HUES6 (cell line): ENCODE data around the gene MYO7B.

ENCODE experiments used
- H3K27ac ChIP-seq: 2 replicates; pipeline ENCODE4 v1.7.0; 2013; ENCODE audit warnings: low read depth, mild to moderate bottlenecking, low read length, inconsistent platforms
- H3K27me3 ChIP-seq: 2 replicates; pipeline ENCODE4 v1.6.1; 2013; ENCODE audit warnings: low read length; ENCODE audit not compliant: control insufficient read depth, insufficient read depth
- H3K36me3 ChIP-seq: 2 replicates; pipeline ENCODE4 v1.6.1; 2013; ENCODE audit warnings: low read length; ENCODE audit not compliant: control insufficient read depth, insufficient read depth
- H3K4me1 ChIP-seq: 2 replicates; pipeline ENCODE4 v1.6.1; 2013; ENCODE audit warnings: low read length; ENCODE audit not compliant: control insufficient read depth, insufficient read depth
- H3K4me3 ChIP-seq: 2 replicates; pipeline ENCODE4 v1.5.1; 2013; ENCODE audit warnings: low read depth, low read length
- H3K9ac ChIP-seq: one replicate; pipeline ENCODE4 v1.6.1; 2013; ENCODE audit warnings: mild to moderate bottlenecking, low read length
- H3K9me3 ChIP-seq: 2 replicates; pipeline ENCODE4 v1.6.1; 2013; ENCODE audit warnings: low read depth, low read length; ENCODE audit not compliant: control insufficient read depth, insufficient read depth

MYO7B gene

GRCh38 chr2:127558911-127559310 lies 23.4 kb downstream of the MYO7B start:
- no peak overlapping the region for H3K4me3 ChIP-seq
- H3K9me3 ChIP-seq: no peaks in the 10 kb centered on the region
- peaks cover 10% of the 10 kb centered on the region for H3K4me1 ChIP-seq
- no peaks in the 10 kb centered on the region for H3K27me3 ChIP-seq
- no peaks in the 10 kb centered on the region for H3K36me3 ChIP-seq
- no peak overlapping the region for H3K9ac ChIP-seq
- no peak overlapping the region for H3K27ac ChIP-seq

- Histone ChIP-seq H3K9ac (no peak overlapping the region), H3K27me3 (no peaks in the 10 kb centered on the region), H3K36me3 (no peaks in the 10 kb centered on the region), H3K4me1 (peaks cover 10% of the 10 kb centered on the region), H3K27ac (no peak overlapping the region), H3K4me3 (no peak overlapping the region), H3K9me3 (no peaks in the 10 kb centered on the region)
These were observed 24.0 kb downstream of the MYO7B start for GRCh38 chr2:127559454-127559853.

- peaks cover 10% of the 10 kb centered on the region for H3K4me1 ChIP-seq
- no peaks in the 10 kb centered on the region for H3K9me3 ChIP-seq
- H3K9ac ChIP-seq: no peak overlapping the region
- H3K4me3 ChIP-seq: no peak overlapping the region
- H3K27ac ChIP-seq: no peak overlapping the region
- no peaks in the 10 kb centered on the region for H3K27me3 ChIP-seq
- H3K36me3 ChIP-seq: no peaks in the 10 kb centered on the region
These were observed 24.9 kb downstream of the MYO7B start for GRCh38 chr2:127560201-127560930.

GRCh38 chr2:127560931-127561280 lies 25.4 kb downstream of the MYO7B start:
- Histone ChIP-seq H3K9me3 (no peaks in the 10 kb centered on the region), H3K4me3 (no peak overlapping the region), H3K4me1 (peaks cover 10% of the 10 kb centered on the region), H3K36me3 (no peaks in the 10 kb centered on the region), H3K9ac (no peak overlapping the region), H3K27me3 (no peaks in the 10 kb centered on the region), H3K27ac (no peak overlapping the region)

- H3K9ac ChIP-seq: no peak overlapping the region
- no peaks in the 10 kb centered on the region for H3K27me3 ChIP-seq
- no peak overlapping the region for H3K27ac ChIP-seq
- no peaks in the 10 kb centered on the region for H3K36me3 ChIP-seq
- H3K9me3 ChIP-seq: no peaks in the 10 kb centered on the region
- peaks cover 10% of the 10 kb centered on the region for H3K4me1 ChIP-seq
- no peak overlapping the region for H3K4me3 ChIP-seq
These were observed 25.9 kb downstream of the MYO7B start for GRCh38 chr2:127561371-127561770.

- H3K9ac ChIP-seq: no peak overlapping the region
- no peaks in the 10 kb centered on the region for H3K36me3 ChIP-seq
- peaks cover 12% of the 10 kb centered on the region for H3K4me1 ChIP-seq
- H3K27ac ChIP-seq: no peak overlapping the region
- no peak overlapping the region for H3K4me3 ChIP-seq
- no peaks in the 10 kb centered on the region for H3K27me3 ChIP-seq
- H3K9me3 ChIP-seq: no peaks in the 10 kb centered on the region
These were observed 27.5 kb downstream of the MYO7B start for GRCh38 chr2:127562936-127563335.

- H3K4me3 ChIP-seq: no peak overlapping the region
- H3K4me1 ChIP-seq: peaks cover 15% of the 10 kb centered on the region
- H3K36me3 ChIP-seq: no peaks in the 10 kb centered on the region
- H3K27ac ChIP-seq: no peak overlapping the region
- H3K27me3 ChIP-seq: no peaks in the 10 kb centered on the region
- no peaks in the 10 kb centered on the region for H3K9me3 ChIP-seq
- no peak overlapping the region for H3K9ac ChIP-seq
These were observed 28.3 kb downstream of the MYO7B start for GRCh38 chr2:127563458-127564428.

GRCh38 chr2:127564429-127565260 lies 29.2 kb downstream of the MYO7B start:
- Histone ChIP-seq H3K27ac (no peak overlapping the region), H3K9ac (no peak overlapping the region), H3K4me3 (no peak overlapping the region), H3K9me3 (no peaks in the 10 kb centered on the region), H3K27me3 (no peaks in the 10 kb centered on the region), H3K36me3 (no peaks in the 10 kb centered on the region), H3K4me1 (peaks cover 12% of the 10 kb centered on the region)

- Histone ChIP-seq H3K27me3 (no peaks in the 10 kb centered on the region), H3K9me3 (no peaks in the 10 kb centered on the region), H3K4me1 (peaks cover 7% of the 10 kb centered on the region), H3K4me3 (no peak overlapping the region), H3K27ac (no peak overlapping the region), H3K36me3 (no peaks in the 10 kb centered on the region), H3K9ac (no peak overlapping the region)
These were observed 30.0 kb downstream of the MYO7B start for GRCh38 chr2:127565261-127566138.

GRCh38 chr2:127566139-127566417 lies 30.6 kb downstream of the MYO7B start:
- no peaks in the 10 kb centered on the region for H3K27me3 ChIP-seq
- no peak overlapping the region for H3K4me3 ChIP-seq
- no peak overlapping the region for H3K27ac ChIP-seq
- peaks cover 5% of the 10 kb centered on the region for H3K4me1 ChIP-seq
- no peaks in the 10 kb centered on the region for H3K9me3 ChIP-seq
- no peaks in the 10 kb centered on the region for H3K36me3 ChIP-seq
- H3K9ac ChIP-seq: no peak overlapping the region
